ENCODE results near the gene WIPF2. TPM values are rescaled to one million over a fixed set of nuclear protein-coding genes. Genes with fewer than 3 reads are reported as not detected.

The WIPF2 gene
- total RNA-seq, 1 experiment from 2014 or later: 30.4 TPM

GRCh38 chr17:40312893-40313667 is 94.0 kb downstream of the WIPF2 start (continued):
- TF ChIP-seq, protein P1, sequence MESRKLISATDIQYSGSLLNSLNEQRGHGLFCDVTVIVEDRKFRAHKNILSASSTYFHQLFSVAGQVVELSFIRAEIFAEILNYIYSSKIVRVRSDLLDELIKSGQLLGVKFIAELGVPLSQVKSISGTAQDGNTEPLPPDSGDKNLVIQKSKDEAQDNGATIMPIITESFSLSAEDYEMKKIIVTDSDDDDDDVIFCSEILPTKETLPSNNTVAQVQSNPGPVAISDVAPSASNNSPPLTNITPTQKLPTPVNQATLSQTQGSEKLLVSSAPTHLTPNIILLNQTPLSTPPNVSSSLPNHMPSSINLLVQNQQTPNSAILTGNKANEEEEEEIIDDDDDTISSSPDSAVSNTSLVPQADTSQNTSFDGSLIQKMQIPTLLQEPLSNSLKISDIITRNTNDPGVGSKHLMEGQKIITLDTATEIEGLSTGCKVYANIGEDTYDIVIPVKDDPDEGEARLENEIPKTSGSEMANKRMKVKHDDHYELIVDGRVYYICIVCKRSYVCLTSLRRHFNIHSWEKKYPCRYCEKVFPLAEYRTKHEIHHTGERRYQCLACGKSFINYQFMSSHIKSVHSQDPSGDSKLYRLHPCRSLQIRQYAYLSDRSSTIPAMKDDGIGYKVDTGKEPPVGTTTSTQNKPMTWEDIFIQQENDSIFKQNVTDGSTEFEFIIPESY (IDR thresholded peaks at IDR 0.05; ENCODE audit: extremely low read depth, insufficient replicate concordance, low read length): no peak
- TF ChIP-seq MAX (IDR thresholded peaks at IDR 0.05) (no peak), FOSL1 (IDR thresholded peaks at IDR 0.05; ENCODE audit: low read depth) (no peak), SIN3A (IDR thresholded peaks at IDR 0.05; ENCODE audit: low read depth) (no peak), POLR2A (IDR thresholded peaks at IDR 0.05; ENCODE audit: borderline replicate concordance, extremely low read depth, insufficient read depth, insufficient read length) (no peak)

DNA sequence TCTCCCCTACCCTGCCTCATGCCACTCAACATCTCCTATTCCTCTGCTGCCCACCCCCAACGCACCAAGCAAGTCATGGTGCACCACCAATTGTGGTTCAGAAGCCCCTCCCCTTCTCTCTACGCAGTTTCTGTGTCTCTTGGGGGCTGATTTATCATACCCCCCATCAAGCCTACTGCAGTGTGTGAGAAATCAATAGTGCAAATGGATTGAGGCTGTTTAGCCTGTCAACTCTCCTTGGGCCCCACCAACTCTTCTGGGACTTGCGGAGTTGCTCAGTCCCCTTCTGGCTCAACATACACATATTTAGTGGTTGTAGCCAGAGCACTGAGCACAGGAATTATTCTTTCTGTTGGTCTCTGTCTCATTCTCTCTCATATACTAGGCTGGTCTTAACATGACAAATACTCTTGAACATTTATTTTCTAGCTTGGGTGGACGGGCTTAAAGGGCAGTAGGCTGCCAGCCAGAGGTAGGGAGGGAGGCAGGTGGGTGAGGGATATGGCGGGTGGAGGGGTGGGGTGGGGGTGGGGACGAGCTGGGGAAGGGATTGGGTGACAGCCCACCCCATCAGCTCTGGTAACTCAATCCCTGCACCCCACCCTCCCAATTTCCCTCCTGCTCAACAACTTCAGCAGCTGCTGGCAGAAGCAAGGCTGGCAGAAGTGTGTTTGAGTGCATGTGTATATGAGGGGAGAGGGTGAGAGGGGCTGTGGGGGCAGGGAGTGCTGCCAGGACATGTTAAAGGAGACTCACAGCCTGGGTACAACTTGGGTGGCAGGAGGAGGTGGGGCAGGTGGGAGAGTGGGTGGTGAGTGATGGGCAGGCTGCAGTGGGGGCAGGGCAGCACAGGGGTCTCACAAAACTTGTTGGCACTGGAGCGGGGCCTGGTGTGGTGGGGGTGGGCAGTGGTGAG is 94.8 kb downstream of the WIPF2 start:
- no peaks in the 10 kb centered on the region for H3K36me3 ChIP-seq (ENCODE audit: control insufficient read depth in 1 of 2, insufficient read depth in 2 of 2, low read length in 2 of 2)
- BruUV-seq (replicated peaks): no TSS peak
- H3K4me2 ChIP-seq (ENCODE audit: low read length): peak overlapping the region; percentile 77
- peak overlapping the region; percentile 49 for H3K9ac ChIP-seq (ENCODE audit: low read length)
- intact Hi-C loops (cut with micrococcal nuclease): no loop called here
- H3K4me3 ChIP-seq (replicated peaks in 1 of 2; ENCODE audit: low read depth in 1 of 2, low read length in 2 of 2): peak overlapping the region in 1 of 2 experiments; percentile 28; a peak in 1 of 4 replicates
- no peak for ATAC-seq
- H3K27me3 ChIP-seq (ENCODE audit: insufficient read depth, low read length): no peaks in the 10 kb centered on the region
- no peak overlapping the region for H2AFZ ChIP-seq (ENCODE audit: low read depth, low read length, poor library complexity, severe bottlenecking)
- H3K9me3 ChIP-seq (ENCODE audit: control insufficient read depth in 1 of 2, insufficient read depth in 1 of 2, low read depth in 1 of 2, low read length in 2 of 2): no peaks in the 10 kb centered on the region
- H4K20me1 ChIP-seq (ENCODE audit: insufficient read depth): no peaks in the 10 kb centered on the region
- peaks cover 9% of the 10 kb centered on the region for H3K79me2 ChIP-seq (ENCODE audit: insufficient read depth, low read length)
- CTCF ChIA-PET: interaction anchor here (0.7 kb wide), 1 partner anchor 71 kb away, joined by 3 read pairs; no protein-coding TSS in a partner anchor
- POLR2A ChIA-PET: interaction anchor here (0.9 kb wide), 1 partner anchor 38 kb away, joined by 3 read pairs; no protein-coding TSS in a partner anchor
- TF ChIP-seq TCF7L2 (IDR thresholded peaks at IDR 0.05; ENCODE audit: borderline replicate concordance, extremely low read depth, insufficient read depth, insufficient read length) (no peak), POLR2A (IDR thresholded peaks at IDR 0.05; ENCODE audit: borderline replicate concordance, extremely low read depth, insufficient read depth, insufficient read length) (no peak), JUND (IDR thresholded peaks at IDR 0.05) (no peak), FOSL1 (IDR thresholded peaks at IDR 0.05; ENCODE audit: low read depth) (no peak), EGR1 (IDR thresholded peaks at IDR 0.05; ENCODE audit: low read depth) (no peak; the same call in 1 of the 2 replicates), REST (IDR thresholded peaks at IDR 0.05; ENCODE audit: low read depth) (no peak), CTCF (IDR thresholded peaks at IDR 0.05 in 2 of 3, conservative IDR thresholded peaks at IDR 0.05 in 1 of 3; ENCODE audit: borderline replicate concordance in 1 of 3, insufficient read depth in 1 of 3, low read depth in 2 of 3, low read length in 2 of 3) (no peak), CBX3 (IDR thresholded peaks at IDR 0.05; ENCODE audit: low read depth) (no peak)
- TF ChIP-seq, protein P2, sequence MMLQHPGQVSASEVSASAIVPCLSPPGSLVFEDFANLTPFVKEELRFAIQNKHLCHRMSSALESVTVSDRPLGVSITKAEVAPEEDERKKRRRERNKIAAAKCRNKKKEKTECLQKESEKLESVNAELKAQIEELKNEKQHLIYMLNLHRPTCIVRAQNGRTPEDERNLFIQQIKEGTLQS (IDR thresholded peaks at IDR 0.05): no peak
- H3K4me1 ChIP-seq (ENCODE audit: control insufficient read depth in 1 of 2, insufficient read depth in 2 of 2, low read length in 2 of 2): peaks cover 77 to 90% of the 10 kb centered on the region in 2 experiments
- DNase-seq (ENCODE audit: low read depth, low spot score): no peak
- no peaks in the 10 kb centered on the region for H3K9me2 ChIP-seq (ENCODE audit: insufficient read depth)
- RAD21 ChIA-PET (ENCODE audit: low non-redundant PET in 1 of 2, low total read pairs in 2 of 2, uncharacterized antibody in 2 of 2, unreplicated experiment in 2 of 2): no interaction called here
- H3K27ac ChIP-seq (ENCODE audit: low read depth, low read length): peak overlapping the region; percentile 56

Data from HCT116 (cell line).